H4 (cell line): ENCODE measurements around the gene SHISA6. TPM values are rescaled to one million over a fixed set of nuclear protein-coding genes. Genes with fewer than 3 reads are reported as not detected.

Experiments used
- DNase-seq: peaks from one replicate; pipeline ENCODE4 v3.0.0-alpha.2; 2015; ENCODE audit warnings: low spot score
- total RNA-seq: library from RNA; depleted of rRNA; stranded (reverse); fragments of >200 nt; shearing (Covaris generic); gene quantifications from 2 replicates; pipeline ENCODE4 v1.2.3, GENCODE V29; 2014; rRNA removed

The SHISA6 gene
- not detected in 2 replicates for total RNA-seq

DNA sequence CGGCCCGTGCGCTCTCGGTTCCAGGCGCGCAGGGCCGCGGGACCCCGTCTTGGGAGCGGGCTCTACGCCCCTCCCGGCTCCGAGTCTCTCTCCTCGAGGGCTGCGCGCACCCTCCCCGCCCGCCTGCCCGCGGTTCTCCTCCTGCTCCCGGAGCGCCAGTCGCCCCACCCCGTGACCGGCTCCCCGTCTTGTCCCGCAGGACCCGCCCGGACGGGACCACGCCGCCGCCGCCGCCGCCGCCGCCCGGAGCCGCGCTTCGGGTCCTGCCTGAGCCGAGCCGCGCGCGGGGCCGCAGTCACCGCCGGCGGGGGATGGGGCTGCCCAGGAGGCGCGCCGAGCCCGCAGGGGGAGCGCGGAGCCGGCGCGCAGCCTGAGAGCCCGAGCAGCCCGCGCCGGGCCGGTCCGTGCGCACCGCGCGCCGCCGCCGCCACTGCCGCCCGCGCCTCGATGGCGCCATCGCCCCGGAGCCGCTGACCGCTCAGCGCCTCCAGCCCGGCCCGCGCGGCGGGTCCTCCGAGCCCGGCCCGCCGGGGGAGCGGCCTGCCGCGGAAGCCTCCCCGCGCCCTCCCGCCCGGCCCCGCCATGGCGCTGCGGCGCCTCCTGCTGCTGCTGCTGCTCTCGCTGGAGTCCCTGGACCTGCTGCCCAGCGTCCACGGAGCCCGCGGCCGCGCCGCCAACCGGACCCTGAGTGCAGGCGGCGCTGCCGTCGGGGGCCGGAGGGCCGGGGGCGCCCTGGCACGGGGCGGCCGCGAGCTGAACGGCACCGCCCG, at the start of gene SHISA6:
SHISA6 (plus strand) TSS at position 373 of the 770 bp plus-strand sequence.
- DNase-seq, result no peak

DNA sequence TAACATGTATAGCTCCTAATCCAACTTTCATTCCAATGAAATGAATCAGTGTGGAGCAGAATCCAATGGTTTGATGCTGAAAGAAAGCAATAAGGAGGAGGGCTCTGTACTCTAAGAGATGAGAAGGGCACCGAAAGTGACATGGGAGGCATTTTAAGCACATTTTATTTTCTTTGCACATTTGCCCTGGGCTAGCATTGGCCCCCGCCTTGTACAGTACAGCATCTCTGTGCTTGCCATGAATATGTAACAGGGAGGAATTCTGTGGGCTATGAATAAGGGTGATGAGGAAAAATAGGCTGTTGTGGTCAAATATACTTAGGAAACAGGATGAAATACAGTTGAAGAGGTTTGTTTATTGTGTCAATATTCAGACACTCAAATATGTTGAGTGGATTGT, 45.2 kb upstream of the SHISA6 start:
- no peak for DNase-seq

- DNase-seq, result no peak
Measured at GRCh38 chr17:11204991-11205390, 36.0 kb upstream of the SHISA6 start.

DNA sequence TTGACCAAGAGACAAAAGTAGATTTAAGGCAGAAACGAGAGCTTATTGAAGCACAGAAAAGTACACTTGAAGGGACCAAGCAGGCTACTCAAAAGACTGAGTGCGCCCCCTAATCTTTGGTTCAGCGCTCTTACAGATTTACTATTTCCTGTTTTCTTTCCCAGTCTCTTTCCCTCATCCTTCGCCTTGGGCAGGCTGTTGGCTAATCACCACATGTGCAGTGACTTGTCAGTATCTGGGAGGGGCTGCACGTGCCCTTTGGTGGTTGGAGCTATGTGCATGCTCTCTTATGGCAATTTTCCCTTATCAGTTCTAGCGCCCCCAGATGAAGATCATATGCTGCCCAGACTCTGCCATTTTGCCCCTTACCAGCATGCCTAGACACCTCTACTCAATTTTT, 35.4 kb upstream of the SHISA6 start:
- DNase-seq, result no peak

DNA sequence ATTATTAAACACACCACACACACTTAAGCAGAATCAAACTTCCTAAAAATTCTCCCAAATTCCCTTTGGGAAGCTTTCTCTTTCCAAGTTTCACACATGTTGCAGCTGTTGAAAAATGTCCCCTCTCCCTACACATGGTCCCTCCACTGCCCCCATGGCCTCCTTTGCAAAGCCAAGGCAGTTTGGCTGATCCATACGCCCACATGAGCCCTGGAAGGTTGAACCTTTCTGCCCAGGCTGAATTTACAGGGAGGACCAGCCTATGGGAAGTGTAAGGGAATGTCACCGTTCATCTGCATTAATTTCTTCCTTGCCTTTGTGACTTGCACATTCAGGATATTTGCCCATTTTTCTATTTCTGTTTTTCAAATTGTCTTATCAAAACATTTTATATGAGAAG, 31.1 kb upstream of the SHISA6 start:
- DNase-seq, result no peak

- no peak for DNase-seq
Measured at GRCh38 chr17:11212792-11213191, 28.2 kb upstream of the SHISA6 start.

- no peak for DNase-seq
Measured at GRCh38 chr17:11216976-11217375, 24.0 kb upstream of the SHISA6 start.

GRCh38 chr17:11221196-11221595, 19.8 kb upstream of the SHISA6 start:
- no peak for DNase-seq

DNA sequence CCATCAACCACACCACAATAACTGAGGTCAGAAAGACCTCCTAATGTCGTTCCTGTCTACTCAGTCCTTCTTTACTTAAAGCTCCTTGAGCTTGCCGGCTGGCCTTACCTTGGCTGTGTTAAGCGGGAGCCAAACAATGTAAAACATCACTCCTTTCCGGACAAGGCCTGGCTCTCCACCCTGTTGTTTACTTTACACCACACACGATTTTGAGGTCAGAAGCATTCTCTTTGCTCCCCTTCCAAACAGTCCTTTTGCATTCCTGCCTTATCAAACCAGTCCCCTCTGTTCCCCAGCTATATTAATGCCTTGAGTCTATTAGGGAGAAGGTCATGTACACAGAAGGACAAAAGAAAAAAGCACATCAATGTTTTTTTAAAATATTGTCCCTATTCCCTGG, 19.3 kb upstream of the SHISA6 start:
- no peak for DNase-seq

- DNase-seq, result no peak
Measured at GRCh38 chr17:11238705-11239104, 2.3 kb upstream of the SHISA6 start.

DNA sequence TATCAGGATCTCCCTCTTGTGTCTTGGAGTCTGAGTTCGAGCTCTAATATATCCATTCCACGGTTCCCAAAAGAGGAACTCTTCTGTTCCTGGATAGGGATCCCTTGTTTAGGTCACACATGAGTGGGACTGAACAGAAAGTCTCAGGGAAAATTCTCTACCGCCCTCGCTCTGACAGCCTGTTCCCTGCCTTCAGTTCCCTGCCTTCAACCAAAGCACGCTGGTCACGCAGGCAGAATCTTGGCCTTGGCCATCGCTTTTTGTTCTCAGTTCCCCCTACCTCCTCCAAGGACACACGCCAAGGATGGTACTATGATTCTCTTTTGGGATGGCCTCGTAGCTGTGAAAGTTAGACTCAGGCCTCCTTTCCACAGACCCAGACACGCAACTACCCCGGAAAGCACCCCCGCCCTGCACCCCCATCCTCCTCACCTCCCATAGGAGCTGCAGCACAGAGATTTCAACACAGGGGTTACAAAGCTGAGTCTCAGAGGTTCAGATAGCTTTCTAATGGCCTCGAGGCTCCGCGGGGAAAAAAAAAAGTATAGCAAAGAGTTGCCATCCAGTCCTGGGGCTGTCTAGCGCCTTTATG, 1.5 kb upstream of the SHISA6 start:
- DNase-seq, result no peak

DNA sequence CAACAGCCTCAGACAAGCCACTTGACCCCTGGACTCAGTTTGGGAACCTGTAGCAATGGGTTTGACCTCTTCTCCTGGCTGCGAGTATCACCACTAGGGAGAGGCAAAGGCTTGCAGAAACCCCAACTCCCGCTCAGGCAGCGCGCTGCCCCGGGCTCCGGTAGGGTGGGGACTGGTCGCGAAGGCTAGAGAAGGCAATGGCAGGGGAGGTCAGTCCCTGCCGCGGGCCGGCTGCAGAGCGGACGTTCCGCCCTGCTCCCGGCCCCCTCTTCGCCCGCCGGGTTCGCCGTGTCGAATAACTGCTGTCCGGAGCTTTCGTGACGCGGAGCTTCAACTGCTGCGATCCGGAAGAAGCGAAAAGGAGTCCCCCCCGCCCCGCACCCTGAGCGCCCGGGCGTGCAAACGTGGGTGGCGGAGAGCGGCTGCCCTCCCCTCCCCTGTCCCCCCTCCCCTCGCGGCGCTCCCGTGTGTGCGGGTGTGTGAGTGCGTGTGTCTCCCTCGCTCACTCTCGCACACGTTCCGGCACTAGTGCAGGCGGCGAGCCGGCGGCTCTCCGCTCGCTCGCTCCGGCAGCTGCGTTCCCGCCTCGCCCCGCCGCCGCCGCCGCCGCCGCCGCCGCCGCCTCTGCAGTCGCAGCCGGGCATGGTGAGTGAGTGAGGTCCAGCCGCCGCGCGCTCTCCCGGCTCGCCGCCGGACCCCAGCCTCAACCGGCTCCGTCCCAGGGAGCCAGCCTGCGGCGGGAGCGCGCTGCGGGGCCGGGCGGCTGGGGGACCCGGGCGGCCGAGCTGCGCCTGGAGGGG, 772 bp upstream of the SHISA6 start:
- DNase-seq, result no peak

- no peak for DNase-seq
Measured at GRCh38 chr17:11241611-11242226, 706 bp downstream of the SHISA6 start.

- DNase-seq, result no peak
Measured at GRCh38 chr17:11242411-11242810, 1.4 kb downstream of the SHISA6 start.

DNA sequence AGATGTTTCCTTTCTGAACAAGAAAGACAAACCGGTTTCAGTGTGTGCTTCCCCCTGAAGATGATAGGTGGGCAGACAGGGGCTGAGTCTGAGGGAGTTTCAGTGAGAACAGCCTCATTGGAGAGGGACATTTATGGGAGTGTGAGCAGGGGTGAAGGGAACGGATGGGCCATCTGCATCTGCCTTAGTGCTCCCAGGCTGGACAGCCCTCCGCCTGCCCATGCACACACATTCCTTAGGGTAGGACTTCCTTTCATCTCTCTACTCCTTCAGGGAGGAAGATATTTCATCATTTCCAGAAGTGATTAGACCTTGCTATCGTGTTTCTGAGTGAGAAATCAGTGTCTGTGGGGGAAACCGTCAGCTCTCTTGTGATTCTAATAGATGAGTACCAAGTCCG, 3.8 kb downstream of the SHISA6 start:
- no peak for DNase-seq

DNA sequence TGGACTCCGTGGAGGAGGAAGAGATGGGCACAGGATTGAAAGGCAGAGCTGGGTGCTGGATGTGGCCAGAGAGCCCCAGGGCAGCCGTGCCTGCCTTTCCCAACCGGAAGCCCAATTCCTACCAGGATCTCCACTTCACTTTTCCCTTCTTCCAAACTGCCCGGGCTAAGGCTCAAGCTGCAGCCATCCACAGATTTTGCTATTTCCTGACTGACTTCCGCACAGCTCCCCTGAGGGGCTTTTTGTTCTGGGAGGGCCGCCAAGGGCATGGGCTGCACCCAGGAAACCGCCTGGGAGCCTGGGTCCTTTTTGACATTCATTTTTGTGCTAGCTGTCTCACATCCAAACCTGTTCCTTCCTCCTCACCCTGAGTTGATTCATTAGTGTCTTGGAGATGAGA, 4.2 kb downstream of the SHISA6 start:
- no peak for DNase-seq

- DNase-seq, result no peak
Measured at GRCh38 chr17:11245791-11246190, 4.8 kb downstream of the SHISA6 start.

GRCh38 chr17:11250161-11250560, 9.1 kb downstream of the SHISA6 start:
- DNase-seq, result no peak

DNA sequence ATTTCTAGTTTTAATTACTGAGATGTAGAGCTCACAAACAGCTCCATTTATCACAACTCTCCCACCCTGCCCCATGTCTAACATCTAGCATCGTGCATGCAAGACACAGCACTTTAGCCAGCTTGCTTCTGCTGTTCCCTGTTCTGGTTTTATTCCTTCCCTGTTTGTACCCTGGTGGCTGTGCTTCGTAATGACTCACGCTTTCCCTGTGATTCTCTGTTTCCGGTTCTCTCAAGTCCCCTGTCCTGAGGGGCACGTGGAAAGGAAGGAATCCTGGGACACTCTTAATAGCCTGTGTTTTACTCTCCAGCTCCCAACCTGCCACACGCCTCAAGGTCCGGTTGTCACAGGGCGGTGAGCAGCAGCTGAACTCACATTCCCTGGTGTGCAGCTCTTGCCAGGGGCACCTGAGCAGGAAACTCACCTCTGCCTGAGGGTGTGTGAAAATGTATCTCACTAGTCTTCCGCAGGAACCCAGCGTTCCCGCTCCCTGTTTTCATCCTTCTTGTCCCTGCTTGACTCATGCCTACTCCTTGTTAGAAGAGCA, 10.6 kb downstream of the SHISA6 start:
- no peak for DNase-seq

DNA sequence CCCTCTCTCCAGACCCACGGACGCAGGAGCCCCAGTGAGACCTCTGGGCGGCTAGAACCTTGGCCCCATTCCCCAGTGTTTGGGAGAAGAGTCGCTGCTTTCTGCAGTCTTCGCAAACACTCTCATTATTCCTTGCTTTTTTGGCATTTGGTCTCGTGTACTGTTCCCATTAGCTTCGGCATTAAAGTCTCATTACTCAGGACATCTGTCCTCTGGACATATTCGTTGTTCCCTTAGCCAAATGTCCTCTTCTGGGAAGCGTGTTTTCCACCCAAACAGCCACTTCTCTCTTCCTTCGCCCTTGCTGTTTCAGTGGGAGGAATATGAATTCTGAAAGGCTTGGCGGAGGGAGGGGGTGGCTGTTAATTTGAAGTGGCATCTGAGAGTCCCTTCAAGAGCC, 11.1 kb downstream of the SHISA6 start:
- DNase-seq, result no peak

GRCh38 chr17:11256877-11257276, 15.9 kb downstream of the SHISA6 start:
- DNase-seq, result no peak
